ENCODE results near the gene RYR2.

Gene RYR2

DNA sequence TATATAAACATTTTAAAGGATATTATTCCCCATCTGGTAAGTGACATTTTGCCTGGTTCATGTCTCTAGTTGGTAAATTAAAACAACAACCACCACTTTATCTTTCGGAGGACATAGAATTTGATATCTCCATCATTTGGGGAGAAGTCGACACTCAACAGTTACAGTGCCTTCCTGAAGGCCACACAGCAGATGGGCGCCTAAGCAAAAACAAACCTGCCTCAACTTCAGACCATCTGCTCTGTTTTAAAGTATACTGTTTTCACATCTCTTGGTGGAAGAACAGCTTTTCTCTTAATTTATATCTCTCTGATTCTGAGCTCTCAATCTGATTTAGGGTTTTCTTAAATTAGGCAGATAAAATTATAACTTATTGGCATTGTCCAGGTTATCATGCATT lies 282.2 kb downstream of the RYR2 start:
- TF ChIP-seq CTCF (conservative IDR thresholded peaks at IDR 0.05), result no peak
- TF ChIP-seq ZFX (IDR thresholded peaks at IDR 0.05), result no peak
- H3K27ac ChIP-seq, result no peak overlapping the region

DNA sequence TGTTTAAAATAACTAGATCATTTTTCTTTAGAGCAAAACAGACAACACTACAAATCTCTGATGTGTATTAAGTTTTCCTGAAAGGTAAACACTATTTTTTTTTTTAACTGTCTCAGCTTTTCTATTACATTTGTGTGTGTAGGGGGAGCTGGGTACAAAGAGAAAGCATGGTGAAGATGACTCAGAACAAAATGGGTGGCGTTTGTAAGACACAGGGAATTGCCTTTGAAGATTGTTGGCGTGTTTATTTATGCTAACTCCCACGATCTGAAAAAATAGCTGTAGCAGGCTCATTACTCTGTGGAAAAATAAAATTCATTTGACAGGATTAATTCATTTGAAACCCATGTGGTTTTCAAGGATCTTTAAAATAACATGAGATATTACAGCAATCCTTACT lies 285.1 kb downstream of the RYR2 start:
- no peak for TF ChIP-seq ZFX (IDR thresholded peaks at IDR 0.05)
- TF ChIP-seq CTCF (conservative IDR thresholded peaks at IDR 0.05), result no peak
- H3K27ac ChIP-seq, result no peak overlapping the region

GRCh38 chr1:237340892-237341291 lies 298.9 kb downstream of the RYR2 start:
- H3K27ac ChIP-seq, result no peak overlapping the region
- no peak for TF ChIP-seq CTCF (conservative IDR thresholded peaks at IDR 0.05)
- TF ChIP-seq ZFX (IDR thresholded peaks at IDR 0.05), result no peak

- no peak overlapping the region for H3K27ac ChIP-seq
- TF ChIP-seq CTCF (conservative IDR thresholded peaks at IDR 0.05), result no peak
Observed at GRCh38 chr1:237341391-237341790, 299.4 kb downstream of the RYR2 start.

- TF ChIP-seq CTCF (conservative IDR thresholded peaks at IDR 0.05) (no peak), ZFX (IDR thresholded peaks at IDR 0.05) (no peak)
- no peak overlapping the region for H3K27ac ChIP-seq
Observed at GRCh38 chr1:237342730-237343129, 300.7 kb downstream of the RYR2 start.

- TF ChIP-seq ZFX (IDR thresholded peaks at IDR 0.05) (no peak), CTCF (conservative IDR thresholded peaks at IDR 0.05) (no peak)
- H3K27ac ChIP-seq, result no peak overlapping the region
Observed at GRCh38 chr1:237352747-237353146, 310.8 kb downstream of the RYR2 start.

DNA sequence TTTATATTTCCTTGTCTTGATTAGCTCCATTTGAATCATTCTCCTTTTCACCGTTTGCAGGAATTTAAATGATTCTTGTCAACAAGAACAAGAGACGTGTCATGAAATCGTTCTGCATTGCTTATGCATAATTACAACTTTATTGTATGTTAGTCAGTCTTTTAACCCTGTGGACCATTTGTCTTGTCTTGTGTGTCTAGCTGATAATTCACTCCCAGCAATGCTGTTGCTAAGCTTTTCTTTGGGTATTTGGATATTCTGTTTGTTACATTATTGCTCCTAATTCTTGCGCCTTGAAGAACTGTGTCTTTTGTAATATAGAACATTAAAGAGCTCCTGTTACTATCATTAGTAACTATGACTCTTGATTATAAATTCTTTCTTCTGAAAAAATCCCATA lies 311.9 kb downstream of the RYR2 start:
- H3K27ac ChIP-seq, result no peak overlapping the region

More for the DNA sequence above, 311.9 kb downstream of the RYR2 start:
- TF ChIP-seq CTCF (conservative IDR thresholded peaks at IDR 0.05) (no peak), ZFX (IDR thresholded peaks at IDR 0.05) (no peak)
